Heart right ventricle (tissue), 16 donors: Measurements from ENCODE around the gene SEC14L6. TPM values are rescaled to one million over a fixed set of nuclear protein-coding genes. Genes with fewer than 3 reads are reported as not detected.

Experiments used
- ATAC-seq, 8 donors: fragments of 200-7000 bp; cut with Tn5 transposase; one replicate each; pipeline ENCODE4 v1.9.1; 2020; ENCODE audit warnings: mild to moderate bottlenecking in 8 of 8, moderate library complexity in 8 of 8, moderate number of reproducible peaks in 1 of 8
- DNase-seq, 2 donors: peaks; one replicate each; pipeline ENCODE4 v3.0.0-alpha.2; 2020
- H3K27ac ChIP-seq, 10 donors: fragments of 200-600 bp; sonication (generic) in 2 of 10; one replicate each; pipeline versions ENCODE4 v1.5.0 to v1.8.0; 2020 to 2022; ENCODE audit warnings: mild to moderate bottlenecking in 3 of 10
- H3K27me3 ChIP-seq, 7 donors: fragments of 200-600 bp; one replicate each; pipeline ENCODE4 v1.8.0; 2021 to 2022; ENCODE audit warnings: mild to moderate bottlenecking in 2 of 7
- H3K36me3 ChIP-seq, 9 donors: fragments of 200-600 bp; sonication (generic) in 1 of 9; one replicate each; pipeline versions ENCODE4 v1.5.0 to v1.8.0; 2020 to 2022; ENCODE audit warnings: mild to moderate bottlenecking in 2 of 9
- H3K4me1 ChIP-seq, 9 donors: fragments of 200-600 bp; sonication (generic) in 1 of 9; one replicate each; pipeline versions ENCODE4 v1.5.0 to v1.8.0; 2020 to 2022; ENCODE audit warnings: mild to moderate bottlenecking in 4 of 9
- H3K4me3 ChIP-seq, 10 donors: fragments of 200-600 bp; sonication (generic) in 2 of 10; one replicate each; pipeline versions ENCODE4 v1.5.0 to v1.8.0; 2020 to 2022; ENCODE audit warnings: mild to moderate bottlenecking in 7 of 10, moderate library complexity in 2 of 10
- H3K9me3 ChIP-seq, 11 donors: fragments of 200-600 bp in 10 of 11; sonication (generic) in 2 of 11; one replicate each; pipeline versions ENCODE4 v1.5.0 to v1.8.0; 2013 to 2022; ENCODE audit warnings: mild to moderate bottlenecking in 2 of 11, control low read depth in 1 of 11, moderate library complexity in 1 of 11
- CTCF ChIP-seq, 9 donors: fragments of 200-600 bp; sonication (generic) in 2 of 9; IDR thresholded peaks; one replicate each; pipeline versions ENCODE4 v1.5.0 to v1.8.0; 2021 to 2022; ENCODE audit warnings: antibody characterized with exemption in 9 of 9, mild to moderate bottlenecking in 5 of 9, moderate library complexity in 1 of 9
- WGBS, 2 donors: extraction: QIAGEN DNeasy Blood & Tissue Kit; methylation state at CpG; one replicate each; pipeline ENCODE4 v1.1.7; 2013; ENCODE audit warnings: inconsistent platforms in 1 of 2; 5-methylcytosine and 5-hydroxymethylcytosine counted together
- intact Hi-C, 10 donors: fragments of 100-400 bp; cut with DNase I; formaldehyde crosslinking; loops; one replicate each; pipeline versions ENCODE4 v1.11.1 to v1.14.2; 2022
- polyA plus RNA-seq, 2 donors: library from polyadenylated mRNA; stranded (reverse); fragments of 200-250 nt; gene quantifications; one replicate each; pipeline ENCODE4 v1.2.3, GENCODE V29; 2013
- total RNA-seq, 10 donors: library from RNA; stranded (reverse); fragmentation: NEBNext Ultra II Directional in 3 of 10; extraction: Animal tissue kit (Norgen Biotek cat#: 25700) in 3 of 10; gene quantifications; one replicate each; pipeline versions ENCODE4 v1.2.1 to v1.2.4, GENCODE V29; 2021 to 2023
- donor health status: Arrhythmogenic right ventricular cardiomyopathy.
- donor health status: ischemic (EF 13 %, LVEDD 7.1; RV severe dilation, severe dysfunction).
- donor health status: healthy with polysubstance abuse.
- donor health status: DM: no; HTN: yes; CAD: no.
- donor health status: DM: no; HTN: no; CAD: no.
- donor health status: ischemic (EF 25% LVEDD 6.9; RV normal size, moderate dysfunction).
- donor health status: ischemic (EF 25% LVEDD 5.7; RV mildly dilated, moderate dysfunction).
- donor health status: healthy.
- donor health status: DM: yes; HTN: yes; CAD: no.
- donor health status: Ischemic cardiomyopathy.
- donor health status: ischemic (EF 35%, LVEDD 5.7; RV mildly dilated, moderate dysfunction).
- donor health status: nonischemic (EF 11% LVEDD 7.7; RV severe dilation, severe dysfunction).
- donor health status: DM: yes; HTN: yes; CAD: no.
- donor health status: PGD.
- donor health status: ischemic (EF 29% LVEDD 5.4; RV normal size, mild dysfunction).
- donor health status: nonischemic (EF 23%, LVEDD 6.1; RV moderate dilation, normal function).

Gene SEC14L6
- total and polyA plus RNA-seq, 12 donors: 0.11 to 0.37 (median 0.25) TPM; not detected in 7

- DNase-seq: no peak
- 85 to 88% methylated on average over 6 of the region's 6 CpGs for WGBS, 2 donors
- H3K4me1 ChIP-seq: peaks cover 0 to 4% (median 0%) of the 10 kb centered on the region in 9 donors
- no peaks in the 10 kb centered on the region for H3K36me3 ChIP-seq
- H3K9me3 ChIP-seq: no peaks in the 10 kb centered on the region
- H3K4me3 ChIP-seq: no peak overlapping the region
- TF ChIP-seq CTCF (IDR thresholded peaks at IDR 0.05): no peak
- ATAC-seq: no peak
- intact Hi-C loops: no loop called here
- H3K27ac ChIP-seq: no peak overlapping the region
- H3K27me3 ChIP-seq: peaks cover 0 to 61% (median 51%) of the 10 kb centered on the region in 7 donors
Observed at GRCh38 chr22:30500628-30501027, 45.9 kb downstream of the SEC14L6 start.

DNA sequence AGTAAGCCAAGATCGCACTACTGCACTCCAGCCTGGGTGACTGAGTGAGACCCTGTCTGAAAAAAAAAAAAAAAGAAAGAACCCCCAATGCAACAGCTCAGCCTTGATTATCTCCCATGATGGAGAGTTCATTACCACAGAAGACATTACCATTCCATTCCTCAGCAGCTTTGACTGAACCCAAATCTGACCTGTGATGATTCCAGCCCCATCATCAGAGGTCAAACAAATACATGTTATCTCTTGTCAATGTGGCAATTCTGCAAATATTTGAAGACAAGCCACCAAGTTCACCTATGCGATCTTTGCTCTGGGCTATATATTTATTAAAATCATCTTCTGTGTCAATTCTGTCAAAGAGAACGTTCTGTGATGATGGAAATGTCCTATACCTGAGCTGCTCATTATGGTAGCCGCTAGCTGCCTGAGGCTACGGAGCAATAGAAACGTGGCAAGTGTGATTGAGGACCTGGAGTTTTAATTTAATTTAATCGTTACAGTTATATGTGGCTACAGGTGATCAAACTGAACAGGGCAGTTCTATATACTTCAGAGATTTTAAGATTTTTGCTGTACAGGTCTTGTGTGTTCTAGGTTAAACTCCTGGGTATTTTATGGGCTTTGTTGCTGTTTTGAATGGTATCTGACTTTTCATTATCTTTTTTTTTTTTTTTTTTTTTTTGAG lies 48.9 kb downstream of the SEC14L6 start:
- WGBS, 2 donors: 84 to 89% methylated on average over 7 of the region's 7 CpGs
- Histone ChIP-seq H3K27me3 (peaks cover 0 to 45% (median 31%) of the 10 kb centered on the region in 7 donors), H3K9me3 (no peaks in the 10 kb centered on the region), H3K4me1 (no peaks in the 10 kb centered on the region), H3K36me3 (no peaks in the 10 kb centered on the region), H3K27ac (no peak overlapping the region), H3K4me3 (no peak overlapping the region)
- DNase-seq: no peak
- ATAC-seq: no peak
- no peak for TF ChIP-seq CTCF (IDR thresholded peaks at IDR 0.05)
- intact Hi-C loops: no loop called here

DNA sequence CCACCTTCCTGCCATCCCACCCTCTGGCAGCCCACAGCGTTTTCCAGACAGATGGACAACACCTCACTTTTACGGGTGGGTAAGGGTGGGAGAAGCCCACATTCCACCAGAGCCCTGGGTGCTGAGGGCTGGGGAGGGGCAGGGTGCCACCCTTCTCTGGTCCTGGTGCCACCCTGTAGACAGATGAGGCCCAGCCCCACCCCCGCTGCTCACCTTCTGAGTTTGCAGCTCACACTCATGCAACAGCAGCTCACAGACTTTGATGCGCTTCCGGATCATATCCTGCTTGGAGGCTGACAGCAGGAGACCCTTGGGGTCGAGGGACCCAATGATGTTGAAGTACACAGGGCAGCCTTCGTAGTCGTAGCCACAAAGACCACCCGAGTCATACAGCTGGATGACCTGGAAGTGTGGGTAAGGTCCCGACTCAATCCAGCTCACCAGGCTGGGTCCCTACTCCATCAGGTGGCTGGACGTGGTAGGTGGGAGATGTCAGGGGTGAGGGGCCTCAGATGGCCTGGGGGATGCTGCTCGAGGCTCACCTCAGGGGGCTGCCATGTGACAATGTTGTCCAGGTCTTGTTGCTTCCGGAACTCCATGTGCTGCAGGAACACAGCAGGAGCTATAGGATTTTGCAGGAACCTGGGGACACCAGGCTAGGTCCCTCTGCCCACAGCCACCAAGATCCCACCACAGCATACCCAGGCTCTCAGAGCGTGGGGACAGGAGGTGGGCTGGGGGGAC lies 51.3 kb downstream of the SEC14L6 start:
- no peak for TF ChIP-seq CTCF (IDR thresholded peaks at IDR 0.05)
- no peaks in the 10 kb centered on the region for H3K4me1 ChIP-seq
- no peaks in the 10 kb centered on the region for H3K9me3 ChIP-seq
- no peak for DNase-seq
- WGBS, 2 donors: 76 to 77% methylated on average over 14 of the region's 14 CpGs
- no peaks in the 10 kb centered on the region for H3K36me3 ChIP-seq
- peaks cover 0 to 38% (median 14%) of the 10 kb centered on the region in 7 donors for H3K27me3 ChIP-seq
- H3K27ac ChIP-seq: no peak overlapping the region
- peak in 1 of 8 donors; percentile 34 for ATAC-seq
- no peak overlapping the region for H3K4me3 ChIP-seq
- intact Hi-C loops: no loop called here

DNA sequence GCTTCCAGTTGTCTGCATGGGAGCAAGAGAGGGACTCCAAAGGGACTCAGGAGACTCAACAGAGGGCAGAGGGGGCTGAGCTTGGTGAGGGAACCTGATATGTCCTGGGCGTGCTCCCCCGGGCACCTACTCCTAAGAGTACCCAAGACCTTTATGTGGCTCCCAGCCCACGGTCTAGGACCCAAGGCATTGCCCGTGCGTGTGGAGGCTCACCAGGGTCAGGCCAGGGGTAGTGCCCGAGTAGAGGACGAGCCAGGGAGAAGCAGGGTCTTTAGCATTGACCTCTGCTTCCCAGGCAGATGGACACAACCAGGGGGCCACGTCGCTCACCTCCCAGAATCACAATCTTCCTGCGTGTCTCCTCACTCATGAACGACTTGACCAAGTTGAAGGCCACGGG lies 54.4 kb downstream of the SEC14L6 start:
- no peaks in the 10 kb centered on the region for H3K4me1 ChIP-seq
- no peak for TF ChIP-seq CTCF (IDR thresholded peaks at IDR 0.05)

More for the DNA sequence above, 54.4 kb downstream of the SEC14L6 start:
- Histone ChIP-seq H3K4me3 (no peak overlapping the region), H3K27me3 (peaks cover 0 to 38% (median 20%) of the 10 kb centered on the region in 7 donors), H3K36me3 (no peaks in the 10 kb centered on the region), H3K27ac (no peak overlapping the region), H3K9me3 (no peaks in the 10 kb centered on the region)
- no peak for ATAC-seq
- intact Hi-C loops: no loop called here
- WGBS, 2 donors: 83 to 84% methylated on average over 12 of the region's 12 CpGs
- no peak for DNase-seq
